Osteocyte (in vitro differentiated cells): ENCODE results near the gene INO80C. TPM values are rescaled to one million over a fixed set of nuclear protein-coding genes. Genes with fewer than 3 reads are reported as not detected.

Experiments used
- DNase-seq: peaks from one replicate; pipeline ENCODE4 v3.0.0; 2021; ENCODE audit warnings: mixed read lengths; ENCODE audit not compliant: unreplicated experiment; ENCODE audit errors: extremely low spot score
- H3K27ac Mint-ChIP-seq: one replicate; pipeline ENCODE4 v1.8.0; 2021; ENCODE audit warnings: mild to moderate bottlenecking, mixed read lengths; ENCODE audit not compliant: unreplicated experiment
- H3K27me3 Mint-ChIP-seq: one replicate; pipeline ENCODE4 v1.8.0; 2021; ENCODE audit warnings: mixed read lengths; ENCODE audit not compliant: unreplicated experiment
- H3K36me3 Mint-ChIP-seq: one replicate; pipeline ENCODE4 v1.8.0; 2021; ENCODE audit warnings: mixed read lengths; ENCODE audit not compliant: unreplicated experiment
- H3K4me1 Mint-ChIP-seq: one replicate; pipeline ENCODE4 v1.8.0; 2021; ENCODE audit warnings: mixed read lengths; ENCODE audit not compliant: unreplicated experiment
- H3K4me3 Mint-ChIP-seq: one replicate; pipeline ENCODE4 v1.8.0; 2021; ENCODE audit warnings: mild to moderate bottlenecking, moderate library complexity, mixed read lengths; ENCODE audit not compliant: unreplicated experiment
- H3K9me3 Mint-ChIP-seq: one replicate; pipeline ENCODE4 v1.8.0; 2021; ENCODE audit warnings: mixed read lengths; ENCODE audit not compliant: unreplicated experiment
- total RNA-seq: library from RNA; stranded (reverse); gene quantifications from 2 replicates; pipeline ENCODE4 v1.2.1, GENCODE V29; 2021
- TF ChIP-seq, protein P1 (sequence below): fragments of 200-600 bp; sonication (generic); IDR thresholded peaks from 2 replicates; pipeline ENCODE4 v1.5.0; 2021; ENCODE audit warnings: antibody characterized with exemption, mild to moderate bottlenecking, moderate library complexity

The INO80C gene
- total RNA-seq, 1 donor from 2014 or later: 30.2 TPM

DNA sequence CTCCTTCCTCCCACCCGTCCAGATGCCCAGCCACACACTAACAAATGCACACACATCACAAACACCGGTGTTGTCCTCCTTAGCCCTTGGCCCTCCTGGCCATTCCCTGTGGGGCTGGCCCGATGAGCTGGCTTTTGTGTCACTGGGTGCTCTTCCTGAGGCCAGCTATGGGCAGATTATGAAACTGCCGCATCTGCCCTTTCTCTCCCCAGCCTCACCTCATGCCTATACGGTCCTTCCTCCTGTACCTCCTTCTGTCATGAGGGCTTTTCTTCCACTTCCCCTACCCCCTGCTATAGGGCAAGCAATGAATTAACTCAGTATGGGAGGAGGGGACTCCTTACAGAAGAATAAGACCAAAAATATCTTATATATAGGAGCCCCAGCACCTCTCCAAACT lies 10.3 kb upstream of the INO80C start:
- no peak for DNase-seq
- no peak overlapping the region for H3K27ac Mint-ChIP-seq
- H3K4me1 Mint-ChIP-seq: peaks cover 34% of the 10 kb centered on the region

DNA sequence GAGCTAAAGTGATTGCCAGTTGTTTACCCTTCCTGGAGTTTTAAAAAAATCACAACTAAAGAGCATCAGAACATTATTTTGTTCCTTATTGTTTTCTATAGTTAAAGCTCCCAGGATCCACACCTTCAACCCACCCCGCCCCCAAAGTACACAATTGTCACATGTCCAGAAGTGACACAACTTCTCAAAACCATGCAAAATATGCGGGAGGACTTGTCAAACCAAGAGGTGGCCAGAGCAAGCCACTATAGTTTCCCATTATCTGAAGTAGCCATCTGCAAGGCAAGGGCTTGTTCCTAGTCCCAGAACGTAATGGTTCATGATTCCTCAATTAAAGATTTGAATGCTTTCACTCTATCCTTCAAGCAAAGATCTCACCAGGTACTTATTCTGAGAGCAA lies 9.9 kb upstream of the INO80C start:
- no peak overlapping the region for H3K4me3 Mint-ChIP-seq
- TF ChIP-seq, protein P1, sequence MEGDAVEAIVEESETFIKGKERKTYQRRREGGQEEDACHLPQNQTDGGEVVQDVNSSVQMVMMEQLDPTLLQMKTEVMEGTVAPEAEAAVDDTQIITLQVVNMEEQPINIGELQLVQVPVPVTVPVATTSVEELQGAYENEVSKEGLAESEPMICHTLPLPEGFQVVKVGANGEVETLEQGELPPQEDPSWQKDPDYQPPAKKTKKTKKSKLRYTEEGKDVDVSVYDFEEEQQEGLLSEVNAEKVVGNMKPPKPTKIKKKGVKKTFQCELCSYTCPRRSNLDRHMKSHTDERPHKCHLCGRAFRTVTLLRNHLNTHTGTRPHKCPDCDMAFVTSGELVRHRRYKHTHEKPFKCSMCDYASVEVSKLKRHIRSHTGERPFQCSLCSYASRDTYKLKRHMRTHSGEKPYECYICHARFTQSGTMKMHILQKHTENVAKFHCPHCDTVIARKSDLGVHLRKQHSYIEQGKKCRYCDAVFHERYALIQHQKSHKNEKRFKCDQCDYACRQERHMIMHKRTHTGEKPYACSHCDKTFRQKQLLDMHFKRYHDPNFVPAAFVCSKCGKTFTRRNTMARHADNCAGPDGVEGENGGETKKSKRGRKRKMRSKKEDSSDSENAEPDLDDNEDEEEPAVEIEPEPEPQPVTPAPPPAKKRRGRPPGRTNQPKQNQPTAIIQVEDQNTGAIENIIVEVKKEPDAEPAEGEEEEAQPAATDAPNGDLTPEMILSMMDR: no peak
- H3K4me1 Mint-ChIP-seq: peaks cover 30% of the 10 kb centered on the region
- H3K9me3 Mint-ChIP-seq: no peaks in the 10 kb centered on the region
- peak; percentile 34 for DNase-seq
- no peaks in the 10 kb centered on the region for H3K27me3 Mint-ChIP-seq
- H3K27ac Mint-ChIP-seq: no peak overlapping the region
- peaks cover 2% of the 10 kb centered on the region for H3K36me3 Mint-ChIP-seq

More for the DNA sequence above, 10.3 kb upstream of the INO80C start:
- H3K27me3 Mint-ChIP-seq: no peaks in the 10 kb centered on the region
- TF ChIP-seq, protein P1: no peak
- peaks cover 2% of the 10 kb centered on the region for H3K36me3 Mint-ChIP-seq
- H3K9me3 Mint-ChIP-seq: no peaks in the 10 kb centered on the region
- no peak overlapping the region for H3K4me3 Mint-ChIP-seq

DNA sequence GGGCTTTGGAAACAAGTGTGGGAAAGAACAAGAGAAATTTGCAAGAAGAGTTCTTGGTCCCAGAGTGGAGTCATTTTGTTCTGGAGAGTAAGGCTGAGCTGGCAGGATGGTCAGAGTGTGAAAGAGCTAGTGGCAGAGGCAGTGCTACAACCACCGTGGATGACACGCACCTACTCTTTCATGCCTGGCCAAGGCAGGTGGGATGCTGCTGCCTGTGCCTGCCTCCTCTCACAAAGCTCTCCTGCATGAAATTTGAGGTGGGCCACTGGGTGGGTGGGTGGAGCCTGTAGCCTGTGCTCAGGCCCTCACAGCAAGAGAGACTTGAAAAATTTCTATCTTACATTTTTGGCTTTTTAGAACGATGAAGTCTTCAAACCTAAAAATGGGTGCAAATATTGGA lies 9.4 kb upstream of the INO80C start:
- Mint-ChIP-seq H3K27ac (no peak overlapping the region), H3K9me3 (no peaks in the 10 kb centered on the region), H3K27me3 (no peaks in the 10 kb centered on the region), H3K4me1 (peaks cover 28% of the 10 kb centered on the region), H3K4me3 (no peak overlapping the region), H3K36me3 (peaks cover 2% of the 10 kb centered on the region)
- TF ChIP-seq, protein P1: no peak
- peak; percentile 38 for DNase-seq

DNA sequence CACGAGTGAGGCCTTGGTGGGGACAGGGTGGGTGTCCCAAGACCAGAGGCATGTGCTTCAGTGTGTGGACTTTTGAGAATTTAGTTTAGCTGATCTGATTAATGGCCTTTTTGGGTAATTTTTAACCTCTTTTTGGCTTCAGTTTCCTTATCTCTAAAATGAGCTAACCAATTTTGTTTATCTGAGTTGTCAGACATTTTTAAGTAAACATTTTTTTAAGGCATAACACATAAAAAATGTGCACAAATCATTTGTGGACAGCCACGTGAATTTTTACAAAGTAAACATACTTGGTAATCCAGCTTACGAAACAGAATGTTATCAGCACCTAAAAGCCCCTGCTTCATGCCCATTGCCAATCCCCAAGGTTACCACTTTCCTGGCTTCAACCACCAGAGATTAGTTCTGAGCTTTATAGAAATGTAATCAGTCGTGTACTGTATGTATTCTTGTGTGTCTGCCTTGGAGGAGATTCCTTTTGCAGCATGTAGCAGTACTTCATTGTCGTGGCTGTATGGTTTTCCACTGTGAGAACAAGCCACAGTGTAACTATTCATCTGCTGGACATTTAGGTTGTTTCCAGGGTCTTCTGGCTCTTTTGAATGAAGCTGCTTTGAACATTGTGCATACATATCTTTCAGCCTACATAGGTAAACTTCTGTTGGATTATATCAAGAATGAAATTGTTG lies 8.4 kb upstream of the INO80C start:
- Mint-ChIP-seq H3K4me3 (no peak overlapping the region), H3K27me3 (no peaks in the 10 kb centered on the region), H3K27ac (no peak overlapping the region), H3K4me1 (peaks cover 28% of the 10 kb centered on the region), H3K9me3 (no peaks in the 10 kb centered on the region), H3K36me3 (peaks cover 2% of the 10 kb centered on the region)
- TF ChIP-seq, protein P1: no peak
- no peak for DNase-seq

DNA sequence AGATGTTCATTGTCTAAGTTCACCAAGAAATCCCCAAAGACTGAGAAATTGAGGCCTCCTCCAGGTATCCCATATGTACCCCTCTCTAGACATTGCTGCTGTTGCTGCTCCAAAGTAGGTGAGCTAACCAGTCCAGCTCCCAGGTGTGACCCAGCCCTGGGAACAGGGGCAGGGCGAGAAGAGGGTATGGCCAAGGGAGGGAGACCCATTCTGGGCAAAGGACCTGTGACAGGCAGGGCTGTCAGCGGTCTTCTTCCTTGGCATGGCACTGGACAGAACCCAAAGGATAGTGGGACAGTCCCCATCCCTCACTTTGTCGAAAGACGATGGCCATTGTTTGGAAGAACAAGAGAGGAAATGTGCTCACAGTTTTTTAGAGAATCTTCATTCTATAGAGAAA lies 7.2 kb upstream of the INO80C start:
- TF ChIP-seq, protein P1: no peak
- H3K27ac Mint-ChIP-seq: no peak overlapping the region
- no peak overlapping the region for H3K4me3 Mint-ChIP-seq
- DNase-seq: no peak
- H3K9me3 Mint-ChIP-seq: peaks cover 3% of the 10 kb centered on the region
- H3K27me3 Mint-ChIP-seq: no peaks in the 10 kb centered on the region
- H3K4me1 Mint-ChIP-seq: peaks cover 24% of the 10 kb centered on the region
- H3K36me3 Mint-ChIP-seq: peaks cover 2% of the 10 kb centered on the region
